ENCODE data around the gene NXPE3. TPM values are rescaled to one million over a fixed set of nuclear protein-coding genes. Genes with fewer than 3 reads are reported as not detected.
"Not testable (repeated sequence)": the region's sequence is repeated elsewhere in the genome, so short reads cannot be mapped to it uniquely, and the experiment has no call there.

Gene NXPE3
- total RNA-seq, 1 experiment from 2014 or later, result 44.6 TPM

GRCh38 chr3:101861789-101862415 is 82.9 kb downstream of the NXPE3 start:
- peak; percentile 67 for DNase-seq (ENCODE audit: low read depth)
- in situ Hi-C loops (cut with HindIII; ENCODE audit: low pct_unique_long_range_greater_than_20kb, low sequenced_read_pairs), result loop anchor here (10.0 to 25.0 kb wide), 2 partner anchors 300 to 363 kb away; no protein-coding TSS in a partner anchor

- peak; percentile 57 for DNase-seq (ENCODE audit: low read depth)
- in situ Hi-C loops (cut with HindIII; ENCODE audit: low pct_unique_long_range_greater_than_20kb, low sequenced_read_pairs), result loop anchor here (10.0 to 25.0 kb wide), 2 partner anchors 300 to 362 kb away; no protein-coding TSS in a partner anchor
Measured at GRCh38 chr3:101862416-101863165, 83.6 kb downstream of the NXPE3 start.

- DNase-seq (ENCODE audit: low read depth), result not testable (repeated sequence)
- in situ Hi-C loops (cut with HindIII; ENCODE audit: low pct_unique_long_range_greater_than_20kb, low sequenced_read_pairs), result loop anchor here (10.0 to 25.0 kb wide), 2 partner anchors 297 to 360 kb away; no protein-coding TSS in a partner anchor
Measured at GRCh38 chr3:101864926-101865325, 85.9 kb downstream of the NXPE3 start.

GRCh38 chr3:101865751-101866509 is 86.9 kb downstream of the NXPE3 start:
- in situ Hi-C loops (cut with HindIII; ENCODE audit: low pct_unique_long_range_greater_than_20kb, low sequenced_read_pairs), result loop anchor here (10.0 to 25.0 kb wide), 2 partner anchors 296 to 359 kb away; no protein-coding TSS in a partner anchor
- DNase-seq (ENCODE audit: low read depth), result peak; percentile 47

GRCh38 chr3:101867511-101867910 is 88.5 kb downstream of the NXPE3 start:
- in situ Hi-C loops (cut with HindIII; ENCODE audit: low pct_unique_long_range_greater_than_20kb, low sequenced_read_pairs), result loop anchor here (10.0 to 25.0 kb wide), 2 partner anchors 295 to 357 kb away; no protein-coding TSS in a partner anchor
- peak; percentile 37 for DNase-seq (ENCODE audit: low read depth)

- in situ Hi-C loops (cut with HindIII; ENCODE audit: low pct_unique_long_range_greater_than_20kb, low sequenced_read_pairs), result loop anchor here (10.0 to 25.0 kb wide), 2 partner anchors 294 to 357 kb away; no protein-coding TSS in a partner anchor
- no peak for DNase-seq (ENCODE audit: low read depth)
Measured at GRCh38 chr3:101867996-101868395, 89.0 kb downstream of the NXPE3 start.

GRCh38 chr3:101868534-101869464 is 89.8 kb downstream of the NXPE3 start:
- peak; percentile 95 for DNase-seq (ENCODE audit: low read depth)
- in situ Hi-C loops (cut with HindIII; ENCODE audit: low pct_unique_long_range_greater_than_20kb, low sequenced_read_pairs), result loop anchor here (10.0 to 25.0 kb wide), 2 partner anchors 294 to 356 kb away; no protein-coding TSS in a partner anchor

GRCh38 chr3:101870138-101870537 is 91.1 kb downstream of the NXPE3 start:
- no peak for DNase-seq (ENCODE audit: low read depth)
- in situ Hi-C loops (cut with HindIII; ENCODE audit: low pct_unique_long_range_greater_than_20kb, low sequenced_read_pairs), result loop anchor here (25.0 kb wide), 1 partner anchor 292 kb away; no protein-coding TSS in a partner anchor

- in situ Hi-C loops (cut with HindIII; ENCODE audit: low pct_unique_long_range_greater_than_20kb, low sequenced_read_pairs), result loop anchor here (25.0 kb wide), 1 partner anchor 289 kb away; no protein-coding TSS in a partner anchor
- no peak for DNase-seq (ENCODE audit: low read depth)
Measured at GRCh38 chr3:101873619-101874018, 94.6 kb downstream of the NXPE3 start.

GRCh38 chr3:101876142-101876541 is 97.1 kb downstream of the NXPE3 start:
- in situ Hi-C loops (cut with HindIII; ENCODE audit: low pct_unique_long_range_greater_than_20kb, low sequenced_read_pairs), result no loop called here
- DNase-seq (ENCODE audit: low read depth), result no peak

Other genes starting within 250 kb of the NXPE3 start
- gene TRMT10C, start 217.3 kb upstream of the NXPE3 start, total RNA-seq (2014; rRNA removed; shearing (Covaris generic); ENCODE audit: low replicate concordance), result 21.3 and 31.7 TPM in 2 replicates
- gene PCNP, start 205.0 kb upstream of the NXPE3 start, total RNA-seq (2014; rRNA removed; shearing (Covaris generic); ENCODE audit: low replicate concordance), result 52.2 and 74.8 TPM in 2 replicates
- gene ZBTB11, start 102.1 kb upstream of the NXPE3 start, total RNA-seq (2014; rRNA removed; shearing (Covaris generic); ENCODE audit: low replicate concordance), result 9.4 and 9.8 TPM in 2 replicates
- gene RPL24, start 92.5 kb upstream of the NXPE3 start, total RNA-seq (2014; rRNA removed; shearing (Covaris generic); ENCODE audit: low replicate concordance), result 1,078 and 1,267 TPM in 2 replicates
- 6.1 and 6.9 TPM in 2 replicates for gene CEP97, start 54.6 kb upstream of the NXPE3 start, total RNA-seq (2014; rRNA removed; shearing (Covaris generic); ENCODE audit: low replicate concordance)
- 45.4 and 53.5 TPM in 2 replicates for gene NFKBIZ, start 70.3 kb downstream of the NXPE3 start, total RNA-seq (2014; rRNA removed; shearing (Covaris generic); ENCODE audit: low replicate concordance)